HL-60 (cell line): ENCODE results near the gene LMAN1L.
A peak's percentile ranks its signal among the peaks of the same experiment; 100 is the strongest.

Experiments used
- GABPA ChIP-seq: IDR thresholded peaks from 2 replicates; pipeline ENCODE4 v1.6.1; 2012; ENCODE audit warnings: low read depth
- POLR2AphosphoS5 ChIP-seq: IDR thresholded peaks from 2 replicates; pipeline ENCODE4 v1.6.1; 2012; ENCODE audit warnings: low read depth
- SPI1 ChIP-seq: IDR thresholded peaks from 2 replicates; pipeline ENCODE4 v1.6.1; 2012; ENCODE audit warnings: low read depth, mild to moderate bottlenecking, borderline replicate concordance
- TF ChIP-seq, protein P1 (sequence below): IDR thresholded peaks from one replicate; pipeline ENCODE4 v1.5.1; 2011; ENCODE audit warnings: low read length, control low read depth, inconsistent platforms; ENCODE audit not compliant: insufficient read depth
- TF ChIP-seq, protein P2 (sequence below): IDR thresholded peaks from 2 replicates; pipeline ENCODE4 v1.6.1; 2012; ENCODE audit warnings: low read depth; ENCODE audit not compliant: insufficient replicate concordance

DNA sequence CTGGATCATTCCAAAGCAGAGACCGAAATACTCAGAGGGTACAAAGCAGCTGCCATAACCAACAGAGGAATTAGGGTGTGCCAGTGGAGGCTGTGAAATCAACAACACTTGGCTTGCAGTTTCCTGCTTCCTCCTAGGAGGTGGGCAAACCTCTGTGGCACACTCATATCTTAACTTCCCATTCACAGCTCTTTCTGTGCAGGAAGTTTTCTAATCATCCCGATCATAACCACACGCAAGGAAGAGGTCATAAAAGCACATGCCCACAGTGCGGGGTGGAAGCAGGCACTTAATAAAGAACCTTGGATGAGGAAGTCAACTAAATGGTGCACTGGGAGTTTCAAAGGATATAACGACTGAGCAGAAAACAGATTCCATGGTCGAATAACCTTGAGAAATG lies 55.4 kb downstream of the LMAN1L start:
- TF ChIP-seq, protein P1, sequence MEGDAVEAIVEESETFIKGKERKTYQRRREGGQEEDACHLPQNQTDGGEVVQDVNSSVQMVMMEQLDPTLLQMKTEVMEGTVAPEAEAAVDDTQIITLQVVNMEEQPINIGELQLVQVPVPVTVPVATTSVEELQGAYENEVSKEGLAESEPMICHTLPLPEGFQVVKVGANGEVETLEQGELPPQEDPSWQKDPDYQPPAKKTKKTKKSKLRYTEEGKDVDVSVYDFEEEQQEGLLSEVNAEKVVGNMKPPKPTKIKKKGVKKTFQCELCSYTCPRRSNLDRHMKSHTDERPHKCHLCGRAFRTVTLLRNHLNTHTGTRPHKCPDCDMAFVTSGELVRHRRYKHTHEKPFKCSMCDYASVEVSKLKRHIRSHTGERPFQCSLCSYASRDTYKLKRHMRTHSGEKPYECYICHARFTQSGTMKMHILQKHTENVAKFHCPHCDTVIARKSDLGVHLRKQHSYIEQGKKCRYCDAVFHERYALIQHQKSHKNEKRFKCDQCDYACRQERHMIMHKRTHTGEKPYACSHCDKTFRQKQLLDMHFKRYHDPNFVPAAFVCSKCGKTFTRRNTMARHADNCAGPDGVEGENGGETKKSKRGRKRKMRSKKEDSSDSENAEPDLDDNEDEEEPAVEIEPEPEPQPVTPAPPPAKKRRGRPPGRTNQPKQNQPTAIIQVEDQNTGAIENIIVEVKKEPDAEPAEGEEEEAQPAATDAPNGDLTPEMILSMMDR = no peak
- TF ChIP-seq POLR2AphosphoS5 (peak; percentile 66; the same call in 1 of the 2 replicates), SPI1 (peak; percentile 89; the same call in 1 of the 2 replicates), GABPA (peak; percentile 47; the same call in 1 of the 2 replicates)
- TF ChIP-seq, protein P2, sequence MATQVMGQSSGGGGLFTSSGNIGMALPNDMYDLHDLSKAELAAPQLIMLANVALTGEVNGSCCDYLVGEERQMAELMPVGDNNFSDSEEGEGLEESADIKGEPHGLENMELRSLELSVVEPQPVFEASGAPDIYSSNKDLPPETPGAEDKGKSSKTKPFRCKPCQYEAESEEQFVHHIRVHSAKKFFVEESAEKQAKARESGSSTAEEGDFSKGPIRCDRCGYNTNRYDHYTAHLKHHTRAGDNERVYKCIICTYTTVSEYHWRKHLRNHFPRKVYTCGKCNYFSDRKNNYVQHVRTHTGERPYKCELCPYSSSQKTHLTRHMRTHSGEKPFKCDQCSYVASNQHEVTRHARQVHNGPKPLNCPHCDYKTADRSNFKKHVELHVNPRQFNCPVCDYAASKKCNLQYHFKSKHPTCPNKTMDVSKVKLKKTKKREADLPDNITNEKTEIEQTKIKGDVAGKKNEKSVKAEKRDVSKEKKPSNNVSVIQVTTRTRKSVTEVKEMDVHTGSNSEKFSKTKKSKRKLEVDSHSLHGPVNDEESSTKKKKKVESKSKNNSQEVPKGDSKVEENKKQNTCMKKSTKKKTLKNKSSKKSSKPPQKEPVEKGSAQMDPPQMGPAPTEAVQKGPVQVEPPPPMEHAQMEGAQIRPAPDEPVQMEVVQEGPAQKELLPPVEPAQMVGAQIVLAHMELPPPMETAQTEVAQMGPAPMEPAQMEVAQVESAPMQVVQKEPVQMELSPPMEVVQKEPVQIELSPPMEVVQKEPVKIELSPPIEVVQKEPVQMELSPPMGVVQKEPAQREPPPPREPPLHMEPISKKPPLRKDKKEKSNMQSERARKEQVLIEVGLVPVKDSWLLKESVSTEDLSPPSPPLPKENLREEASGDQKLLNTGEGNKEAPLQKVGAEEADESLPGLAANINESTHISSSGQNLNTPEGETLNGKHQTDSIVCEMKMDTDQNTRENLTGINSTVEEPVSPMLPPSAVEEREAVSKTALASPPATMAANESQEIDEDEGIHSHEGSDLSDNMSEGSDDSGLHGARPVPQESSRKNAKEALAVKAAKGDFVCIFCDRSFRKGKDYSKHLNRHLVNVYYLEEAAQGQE = no peak
